ENCODE data around the gene SCAP. TPM values are rescaled to one million over a fixed set of nuclear protein-coding genes. Genes with fewer than 3 reads are reported as not detected.

The SCAP gene
- total and polyA plus RNA-seq, 2 of the 13 experiments (the other 11 are each of a cell fraction or from before 2014, with no cell fraction given): 40.4 to 53.3 TPM

GRCh38 chr3:47475570-47476329, at the start of gene SCAP (continued):
- TF ChIP-seq GABPB1 (CRISPR knock-in tag; IDR thresholded peaks at IDR 0.05): peak; percentile 90
- no peak for TF ChIP-seq GPBP1L1 (CRISPR knock-in tag; IDR thresholded peaks at IDR 0.05)
- no peak for TF ChIP-seq ZNF691 (CRISPR knock-in tag; IDR thresholded peaks at IDR 0.05; ENCODE audit: borderline replicate concordance, low read depth)
- TF ChIP-seq POGZ (CRISPR knock-in tag; IDR thresholded peaks at IDR 0.05): peak; percentile 87
- no peak for TF ChIP-seq RFX3 (CRISPR knock-in tag; IDR thresholded peaks at IDR 0.05)
- peak; percentile 48; the same call in 1 of the 2 replicates for TF ChIP-seq NFKBIZ (CRISPR knock-in tag; IDR thresholded peaks at IDR 0.05)
- no peak for TF ChIP-seq MTERF4 (CRISPR knock-in tag; IDR thresholded peaks at IDR 0.05)
- no peak for TF ChIP-seq ZNF530 (CRISPR knock-in tag; IDR thresholded peaks at IDR 0.05; ENCODE audit: low read depth)
- TF ChIP-seq PITX1 (CRISPR knock-in tag; IDR thresholded peaks at IDR 0.05): no peak; the same call in 1 of the 2 replicates
- TF ChIP-seq NFE2L2 (IDR thresholded peaks at IDR 0.05; ENCODE audit: low read length): no peak
- no peak for TF ChIP-seq ZNF407 (CRISPR knock-in tag; IDR thresholded peaks at IDR 0.05; ENCODE audit: not compliant biosample characterization)
- TF ChIP-seq HMGXB3 (CRISPR knock-in tag; IDR thresholded peaks at IDR 0.05; ENCODE audit: borderline replicate concordance): no peak; the same call in 1 of the 2 replicates

All from HepG2 (cell line).